Panc1 (cell line): ENCODE results near the gene CENPS. TPM values are rescaled to one million over a fixed set of nuclear protein-coding genes. Genes with fewer than 3 reads are reported as not detected.

ENCODE experiments used
- ATAC-seq: fragments of 200-7000 bp; cut with Tn5 transposase; 2 replicates; pipeline ENCODE4 v1.9.1; 2020; ENCODE audit warnings: mild to moderate bottlenecking, moderate library complexity
- BruUV-seq: library from RNA; stranded (reverse); fragments of 400-500 nt; replicated peaks from 2 replicates; lab custom pipeline; 2021; lab: Mats Ljungman, UMichigan
- CTCF ChIA-PET: fragments of 300-600 bp; sonication (Branson Sonifier 250); formaldehyde crosslinking; loops from one replicate; lab custom pipeline; 2022; ENCODE audit warnings: antibody characterized with exemption; lab: Charles Lee
- POLR2A ChIA-PET: fragments of 300-600 bp; sonication (Branson Sonifier 250); formaldehyde crosslinking; loops from one replicate; lab custom pipeline; 2022; ENCODE audit warnings: antibody characterized with exemption; lab: Charles Lee
- DNase-seq: peaks from one replicate; pipeline ENCODE4 v3.0.0-alpha.2; 2010; ENCODE audit warnings: low read depth, low spot score
- H3K27ac ChIP-seq: 2 replicates; pipeline ENCODE4 v1.5.1; 2011; ENCODE audit warnings: mild to moderate bottlenecking, low read length, inconsistent platforms
- H3K27me3 ChIP-seq: fragments of 200-500 bp; sonication (Bioruptor generic); 2 replicates; pipeline ENCODE4 v1.6.0; 2014; ENCODE audit warnings: low read length, inconsistent platforms; ENCODE audit not compliant: control insufficient read depth, insufficient read depth
- H3K36me3 ChIP-seq: fragments of 200-500 bp; sonication (Bioruptor generic); 2 replicates; pipeline ENCODE4 v1.5.1; 2014; ENCODE audit warnings: inconsistent platforms, mild to moderate bottlenecking, low read length, moderate library complexity; ENCODE audit not compliant: control insufficient read depth, insufficient read depth
- H3K4me1 ChIP-seq: 2 replicates; pipeline ENCODE4 v1.5.1; 2011; ENCODE audit warnings: inconsistent platforms, mild to moderate bottlenecking, low read length, moderate library complexity; ENCODE audit not compliant: control insufficient read depth, insufficient read depth
- H3K4me3 ChIP-seq, 2 experiments: 2 replicates each; pipeline ENCODE4 v1.5.1; 2011 to 2012; ENCODE audit warnings: low read depth in 2 of 2, low read length in 2 of 2, mild to moderate bottlenecking in 2 of 2, inconsistent platforms in 1 of 2, moderate library complexity in 1 of 2
- H3K9me3 ChIP-seq: fragments of 200-500 bp; sonication (Bioruptor generic); 2 replicates; pipeline ENCODE4 v1.5.1; 2014; ENCODE audit warnings: low read depth, mild to moderate bottlenecking, inconsistent platforms, low read length, moderate library complexity; ENCODE audit not compliant: control insufficient read depth, insufficient read depth
- CTCF ChIP-seq: fragments of 450-650 bp; IDR thresholded peaks from 2 replicates; pipeline ENCODE4 v1.5.1; 2017; ENCODE audit warnings: mild to moderate bottlenecking
- POLR2AphosphoS5 ChIP-seq: IDR thresholded peaks from 2 replicates; pipeline ENCODE4 v1.6.1; 2012; ENCODE audit warnings: mild to moderate bottlenecking, low read depth, low read length, moderate library complexity
- REST ChIP-seq, 2 experiments: IDR thresholded peaks; 2 replicates each; pipeline ENCODE4 v1.6.1; 2011 to 2012; ENCODE audit warnings: low read depth in 2 of 2, control low read depth in 1 of 2, low read length in 1 of 2, mild to moderate bottlenecking in 1 of 2, moderate library complexity in 1 of 2; ENCODE audit not compliant: insufficient read depth in 1 of 2
- SIN3A ChIP-seq: IDR thresholded peaks from 2 replicates; pipeline ENCODE4 v1.6.1; 2012; ENCODE audit warnings: low read depth, mild to moderate bottlenecking, low read length, moderate library complexity, borderline replicate concordance; ENCODE audit not compliant: insufficient read depth
- TCF7L2 ChIP-seq: IDR thresholded peaks from 2 replicates; pipeline ENCODE4 v1.6.1; 2011; ENCODE audit warnings: mild to moderate bottlenecking, low read depth, low read length, inconsistent platforms
- in situ Hi-C: cut with HindIII; loops from 2 replicates; pipeline ENCODE4 v1.10.0; 2016; ENCODE audit warnings: low sequenced_read_pairs, low pct_unique_long_range_greater_than_20kb
- intact Hi-C: fragments of 100-400 bp; cut with micrococcal nuclease; formaldehyde crosslinking; loops from one replicate; pipeline ENCODE4 v1.10.0; 2022; ENCODE audit not compliant: unreplicated experiment
- total RNA-seq: library from RNA; stranded (reverse); gene quantifications from one replicate; pipeline ENCODE4 v1.2.1, GENCODE V29; 2021; ENCODE audit not compliant: unreplicated experiment

Gene CENPS
- total RNA-seq, 1 experiment from 2014 or later = 40.8 TPM

GRCh38 chr1:10490286-10490970, 60.2 kb downstream of the CENPS start:
- DNase-seq (no peak), ATAC-seq (no peak)
- no peaks in the 10 kb centered on the region for H3K36me3 ChIP-seq
- no peaks in the 10 kb centered on the region for H3K27me3 ChIP-seq
- CTCF ChIA-PET = no interaction called here
- POLR2A ChIA-PET = interaction anchor here (0.6 kb wide), 2 partner anchors 9 to 12 kb away, joined by 3 to 4 read pairs; no protein-coding TSS in a partner anchor
- H3K27ac ChIP-seq = no peak overlapping the region
- intact Hi-C loops = no loop called here
- TF ChIP-seq REST (IDR thresholded peaks at IDR 0.05; ENCODE audit: insufficient read depth in 1 of 2, low read depth in 2 of 2, low read length in 1 of 2) (no peak), CTCF (no peak), SIN3A (no peak), POLR2AphosphoS5 (no peak), TCF7L2 (no peak)
- H3K4me1 ChIP-seq = peaks cover 11% of the 10 kb centered on the region
- H3K4me3 ChIP-seq = no peak overlapping the region
- BruUV-seq = no TSS peak
- H3K9me3 ChIP-seq = no peaks in the 10 kb centered on the region
- in situ Hi-C loops = no loop called here

Other genes with a start within 250 kb of the CENPS start
- gene KIF1B, start 219.9 kb upstream of the CENPS start, total RNA-seq = 33.0 TPM
- gene PGD, start 31.4 kb upstream of the CENPS start, total RNA-seq = 158 TPM
- gene CORT, start 19.6 kb downstream of the CENPS start, total RNA-seq = 0.41 TPM
- 68.1 TPM for gene DFFA, start 42.1 kb downstream of the CENPS start, total RNA-seq
- 36.0 TPM for gene PEX14, start 44.5 kb downstream of the CENPS start, total RNA-seq